ENCODE data around the gene ETF1. TPM values are rescaled to one million over a fixed set of nuclear protein-coding genes. Genes with fewer than 3 reads are reported as not detected.
A peak's percentile ranks its signal among the peaks of the same experiment; 100 is the strongest.

Gene ETF1
- total and polyA plus RNA-seq, 2 experiments from 2014 or later = 31.2 to 50.6 TPM

DNA sequence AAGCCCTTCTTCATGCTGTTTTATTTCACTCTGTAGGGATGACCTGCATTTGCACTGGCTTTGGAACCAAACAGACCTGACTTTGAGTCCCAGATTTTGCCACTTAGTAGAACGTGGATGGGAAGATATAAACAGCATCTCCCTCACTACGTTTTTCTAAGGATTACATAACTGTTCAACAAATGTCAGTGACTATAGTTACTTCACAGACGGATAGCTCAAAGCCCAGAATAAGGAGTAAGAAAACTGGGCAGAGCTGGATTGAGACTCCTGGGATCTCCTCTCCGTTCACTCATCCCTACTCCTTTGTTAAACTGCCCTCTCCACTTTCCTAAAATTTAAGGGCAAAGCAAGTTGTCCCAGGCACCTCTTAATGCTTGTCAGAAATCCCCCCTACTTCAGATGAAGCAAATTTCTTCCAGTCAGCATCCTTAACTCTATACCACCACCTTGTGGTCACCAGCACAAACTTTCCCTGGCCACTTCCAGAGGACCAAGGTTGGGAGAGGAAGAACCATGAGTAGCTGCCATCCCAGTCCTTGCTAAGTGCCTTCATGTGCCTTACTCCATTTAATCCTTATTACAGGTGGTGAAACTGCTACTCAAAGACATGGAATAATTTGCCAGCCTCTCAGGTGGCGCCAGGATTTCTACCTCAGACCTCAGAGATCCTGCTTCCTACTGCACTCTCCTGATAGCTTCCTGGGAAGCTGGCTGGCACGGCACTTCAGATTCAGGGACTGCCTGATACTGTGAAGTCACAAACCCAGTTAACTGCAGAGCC lies 39.4 kb downstream of the ETF1 start:
- H3K4me1 ChIP-seq (ENCODE audit: low read depth) = no peaks in the 10 kb centered on the region
- no peak overlapping the region for H3K4me3 ChIP-seq
- H3K36me3 ChIP-seq = peaks cover 15% of the 10 kb centered on the region
- no peak overlapping the region for H3K27ac ChIP-seq
- no peaks in the 10 kb centered on the region for H3K27me3 ChIP-seq
- TF ChIP-seq, protein P1, sequence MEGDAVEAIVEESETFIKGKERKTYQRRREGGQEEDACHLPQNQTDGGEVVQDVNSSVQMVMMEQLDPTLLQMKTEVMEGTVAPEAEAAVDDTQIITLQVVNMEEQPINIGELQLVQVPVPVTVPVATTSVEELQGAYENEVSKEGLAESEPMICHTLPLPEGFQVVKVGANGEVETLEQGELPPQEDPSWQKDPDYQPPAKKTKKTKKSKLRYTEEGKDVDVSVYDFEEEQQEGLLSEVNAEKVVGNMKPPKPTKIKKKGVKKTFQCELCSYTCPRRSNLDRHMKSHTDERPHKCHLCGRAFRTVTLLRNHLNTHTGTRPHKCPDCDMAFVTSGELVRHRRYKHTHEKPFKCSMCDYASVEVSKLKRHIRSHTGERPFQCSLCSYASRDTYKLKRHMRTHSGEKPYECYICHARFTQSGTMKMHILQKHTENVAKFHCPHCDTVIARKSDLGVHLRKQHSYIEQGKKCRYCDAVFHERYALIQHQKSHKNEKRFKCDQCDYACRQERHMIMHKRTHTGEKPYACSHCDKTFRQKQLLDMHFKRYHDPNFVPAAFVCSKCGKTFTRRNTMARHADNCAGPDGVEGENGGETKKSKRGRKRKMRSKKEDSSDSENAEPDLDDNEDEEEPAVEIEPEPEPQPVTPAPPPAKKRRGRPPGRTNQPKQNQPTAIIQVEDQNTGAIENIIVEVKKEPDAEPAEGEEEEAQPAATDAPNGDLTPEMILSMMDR (IDR thresholded peaks at IDR 0.05; ENCODE audit: low read depth, low read length) = peak; percentile 85
- no peaks in the 10 kb centered on the region for H3K9me3 ChIP-seq (ENCODE audit: low read depth)
- peak; percentile 71 to 77 for DNase-seq (ENCODE audit: low read depth in 1 of 2, low spot score in 1 of 2)

DNA sequence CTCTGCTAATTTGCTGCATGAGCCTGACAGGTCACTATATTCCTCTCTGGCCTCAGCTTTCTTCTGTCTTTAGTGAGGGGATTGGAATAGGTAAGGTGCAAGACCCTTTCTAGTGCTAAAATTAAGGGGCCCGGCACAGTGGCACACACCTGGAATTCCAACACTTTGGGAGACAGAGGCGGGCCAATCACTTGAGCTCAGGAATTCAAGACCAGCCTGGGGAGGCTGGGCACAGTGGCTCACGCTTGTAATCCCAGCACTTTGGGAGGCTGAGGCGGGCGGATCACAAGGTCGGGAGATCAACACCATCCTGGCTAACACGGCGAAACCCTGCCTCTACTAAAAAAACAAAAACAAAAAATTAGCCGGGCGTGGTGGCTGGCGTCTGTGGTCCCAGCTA lies 40.5 kb downstream of the ETF1 start:
- H3K36me3 ChIP-seq = peaks cover 3% of the 10 kb centered on the region
- no peak for DNase-seq (ENCODE audit: low read depth in 1 of 2, low spot score in 1 of 2)
- no peak overlapping the region for H3K4me3 ChIP-seq
- H3K27ac ChIP-seq = no peak overlapping the region
- no peaks in the 10 kb centered on the region for H3K9me3 ChIP-seq (ENCODE audit: low read depth)
- H3K27me3 ChIP-seq = no peaks in the 10 kb centered on the region
- H3K4me1 ChIP-seq (ENCODE audit: low read depth) = no peaks in the 10 kb centered on the region
- TF ChIP-seq, protein P1 (IDR thresholded peaks at IDR 0.05; ENCODE audit: low read depth, low read length) = no peak

DNA sequence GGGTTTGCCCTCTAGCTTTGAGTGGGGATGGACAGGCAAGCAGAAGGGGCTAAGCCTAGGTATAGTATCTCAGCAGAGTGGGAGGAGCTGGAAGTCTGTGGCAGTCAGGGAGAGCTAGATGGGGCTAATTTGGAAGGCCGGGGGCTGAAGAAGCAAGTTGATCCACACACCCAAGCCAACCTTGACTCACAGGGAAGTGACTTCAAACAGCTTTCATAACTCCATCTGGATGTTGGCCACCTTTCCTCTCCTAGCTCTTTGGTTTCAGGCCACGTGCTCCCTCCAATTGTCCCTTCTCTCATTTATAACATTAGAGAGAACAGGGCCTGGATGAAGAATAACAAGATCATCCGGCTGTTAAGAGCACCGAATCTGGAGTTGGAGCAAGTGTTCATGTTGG lies 40.9 kb downstream of the ETF1 start:
- Histone ChIP-seq H3K9me3 (ENCODE audit: low read depth) (no peaks in the 10 kb centered on the region), H3K27me3 (no peaks in the 10 kb centered on the region), H3K4me3 (no peak overlapping the region), H3K27ac (no peak overlapping the region), H3K36me3 (no peaks in the 10 kb centered on the region), H3K4me1 (ENCODE audit: low read depth) (no peaks in the 10 kb centered on the region)
- TF ChIP-seq, protein P1 (IDR thresholded peaks at IDR 0.05; ENCODE audit: low read depth, low read length) = no peak
- DNase-seq (ENCODE audit: low read depth in 1 of 2, low spot score in 1 of 2) = no peak

DNA sequence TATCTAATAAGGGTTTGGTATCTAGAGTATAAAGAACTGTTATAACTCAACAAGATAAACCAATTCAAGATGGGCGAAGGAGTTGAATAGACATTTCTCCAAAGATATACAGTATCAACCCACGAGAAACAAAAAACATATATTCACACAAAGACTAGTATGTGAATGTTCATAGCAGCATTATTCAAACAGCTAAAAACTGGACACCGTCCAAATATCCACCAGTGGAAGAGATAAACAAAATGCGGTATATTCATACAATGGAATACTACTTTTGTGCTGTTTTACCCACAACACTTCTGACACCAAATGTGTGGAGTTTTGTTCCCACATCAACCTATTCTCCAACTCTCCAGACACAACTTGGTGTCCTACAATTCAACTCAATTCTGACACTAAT lies 44.7 kb downstream of the ETF1 start:
- Histone ChIP-seq H3K27me3 (no peaks in the 10 kb centered on the region), H3K36me3 (no peaks in the 10 kb centered on the region), H3K9me3 (ENCODE audit: low read depth) (no peaks in the 10 kb centered on the region), H3K4me1 (ENCODE audit: low read depth) (peaks cover 2% of the 10 kb centered on the region), H3K27ac (no peak overlapping the region), H3K4me3 (no peak overlapping the region)
- peak in 1 of 2 donors; percentile 52 for DNase-seq (ENCODE audit: low read depth in 1 of 2, low spot score in 1 of 2)
- TF ChIP-seq, protein P1 (IDR thresholded peaks at IDR 0.05; ENCODE audit: low read depth, low read length) = no peak

DNA sequence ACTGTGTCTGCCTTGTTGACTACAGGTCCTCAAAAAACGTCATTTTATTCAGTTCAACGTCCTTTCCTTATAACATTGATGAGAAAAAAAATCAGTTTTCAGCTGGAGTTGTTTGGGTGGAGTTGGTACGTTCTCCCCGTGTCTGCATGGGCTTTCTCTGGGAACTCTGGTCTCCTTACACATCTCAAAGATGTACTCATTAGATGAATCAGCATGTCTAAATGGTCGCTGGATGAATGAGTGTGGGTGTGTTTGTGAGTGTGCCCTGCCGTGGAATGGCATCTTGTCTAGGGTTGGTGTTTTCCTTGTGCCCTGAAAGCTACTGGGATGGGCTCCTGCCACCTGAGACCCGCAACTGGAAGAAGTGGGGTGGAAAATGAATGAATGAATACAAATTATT lies 47.7 kb downstream of the ETF1 start:
- no peak for DNase-seq (ENCODE audit: low read depth in 1 of 2, low spot score in 1 of 2)
- H3K4me1 ChIP-seq (ENCODE audit: low read depth) = peaks cover 17% of the 10 kb centered on the region
- H3K9me3 ChIP-seq (ENCODE audit: low read depth) = no peaks in the 10 kb centered on the region
- H3K36me3 ChIP-seq = no peaks in the 10 kb centered on the region
- no peak overlapping the region for H3K4me3 ChIP-seq
- H3K27me3 ChIP-seq = no peaks in the 10 kb centered on the region
- TF ChIP-seq, protein P1 (IDR thresholded peaks at IDR 0.05; ENCODE audit: low read depth, low read length) = no peak
- no peak overlapping the region for H3K27ac ChIP-seq
